Spinal cord (tissue), 10 donors: ENCODE measurements around the gene ZNF506. TPM values are rescaled to one million over a fixed set of nuclear protein-coding genes. Genes with fewer than 3 reads are reported as not detected.
A peak's percentile ranks its signal among the peaks of the same experiment; 100 is the strongest.
"Not testable (repeated sequence)": the region's sequence is repeated elsewhere in the genome, so short reads cannot be mapped to it uniquely, and the experiment has no call there.

Experiments used
- DNase-seq, 6 donors: peaks; one replicate each; pipeline versions ENCODE4 v3.0.0 to v3.0.0-alpha.2; 2013 to 2015; ENCODE audit warnings: low spot score in 6 of 6, low read depth in 4 of 6
- H3K27ac ChIP-seq: one replicate; pipeline ENCODE4 v1.5.1; 2013; ENCODE audit warnings: low read depth, low read length, control low read depth
- H3K27me3 ChIP-seq: one replicate; pipeline ENCODE4 v1.6.1; 2013; ENCODE audit warnings: low read length; ENCODE audit not compliant: control insufficient read depth, insufficient read depth
- H3K36me3 ChIP-seq: one replicate; pipeline ENCODE4 v1.6.1; 2013; ENCODE audit warnings: low read length; ENCODE audit not compliant: control insufficient read depth, insufficient read depth
- H3K4me1 ChIP-seq: one replicate; pipeline ENCODE4 v1.6.1; 2013; ENCODE audit warnings: low read length; ENCODE audit not compliant: control insufficient read depth, insufficient read depth
- H3K4me3 ChIP-seq: one replicate; pipeline ENCODE4 v1.5.1; 2013; ENCODE audit warnings: low read depth, low read length, control low read depth
- H3K9me3 ChIP-seq: one replicate; pipeline ENCODE4 v1.6.1; 2013; ENCODE audit warnings: low read length; ENCODE audit not compliant: control insufficient read depth, insufficient read depth
- WGBS: methylation state at CpG from one replicate; pipeline ENCODE4 v1.1.5; 2013; ENCODE audit warnings: missing lambda C conversion rate; ENCODE audit not compliant: insufficient coverage; 5-methylcytosine and 5-hydroxymethylcytosine counted together
- polyA plus RNA-seq, 2 donors: library from polyadenylated mRNA; unstranded; fragments of 120-200 nt; gene quantifications; one replicate each; pipeline ENCODE4 v1.2.1, GENCODE V29; 2013; ENCODE audit not compliant: insufficient read length in 2 of 2
- total RNA-seq, 2 donors: library from RNA; depleted of rRNA in 1 of 2; stranded (reverse); fragments of 120-200 nt in 1 of 2; fragments of >200 nt in 1 of 2; gene quantifications; one replicate each; pipeline versions ENCODE4 v1.2.3 to v1.2.4, GENCODE V29; 2013 to 2014
- donor health status: healthy.

ZNF506 gene
- total and polyA plus RNA-seq, 4 donors = 26.9 to 46.0 (median 30.1) TPM

GRCh38 chr19:19847781-19848180 lies 26.2 kb upstream of the ZNF506 start:
- 96% methylated on average over 9 of the region's 12 CpGs for WGBS

GRCh38 chr19:19835560-19836038 lies 14.0 kb upstream of the ZNF506 start:
- Histone ChIP-seq H3K9me3 (peaks cover 10% of the 10 kb centered on the region), H3K36me3 (no peaks in the 10 kb centered on the region), H3K4me3 (no peak overlapping the region), H3K4me1 (no peaks in the 10 kb centered on the region), H3K27me3 (no peaks in the 10 kb centered on the region), H3K27ac (no peak overlapping the region)
- no peak for DNase-seq

More at GRCh38 chr19:19847781-19848180, 26.2 kb upstream of the ZNF506 start:
- Histone ChIP-seq H3K4me3 (no peak overlapping the region), H3K36me3 (no peaks in the 10 kb centered on the region), H3K4me1 (no peaks in the 10 kb centered on the region), H3K27me3 (no peaks in the 10 kb centered on the region), H3K9me3 (peaks cover 1% of the 10 kb centered on the region), H3K27ac (no peak overlapping the region)
- DNase-seq = no peak

- DNase-seq = no peak
- no peak overlapping the region for H3K27ac ChIP-seq
- 100% methylated on average over 1 of the region's 11 CpGs for WGBS
Measured at GRCh38 chr19:19826875-19827274, 5.3 kb upstream of the ZNF506 start.

GRCh38 chr19:19823916-19824315 lies 2.4 kb upstream of the ZNF506 start:
- DNase-seq = no peak
- H3K27me3 ChIP-seq = no peaks in the 10 kb centered on the region
- WGBS = no CpG with 5 or more reads among the region's 2 CpGs

More at GRCh38 chr19:19826875-19827274, 5.3 kb upstream of the ZNF506 start:
- Histone ChIP-seq H3K27me3 (no peaks in the 10 kb centered on the region), H3K36me3 (no peaks in the 10 kb centered on the region), H3K9me3 (peaks cover 6% of the 10 kb centered on the region), H3K4me1 (peaks cover 4% of the 10 kb centered on the region), H3K4me3 (no peak overlapping the region)

GRCh38 chr19:19821976-19822375 lies 426 bp upstream of the ZNF506 start:
- Histone ChIP-seq H3K27ac (peak overlapping the region; percentile 97), H3K4me3 (peak overlapping the region; percentile 94), H3K4me1 (peaks cover 21% of the 10 kb centered on the region)
- H3K36me3 ChIP-seq, H3K9me3 ChIP-seq, H3K27me3 ChIP-seq: not testable (repeated sequence)
- 5% methylated on average over 9 of the region's 11 CpGs for WGBS
- DNase-seq = peak in 2 of 6 donors; percentile 0 to 9

More at GRCh38 chr19:19823916-19824315, 2.4 kb upstream of the ZNF506 start:
- H3K36me3 ChIP-seq = peaks cover under 1% of the 10 kb centered on the region
- peaks cover 2% of the 10 kb centered on the region for H3K9me3 ChIP-seq
- peaks cover 12% of the 10 kb centered on the region for H3K4me1 ChIP-seq
- H3K27ac ChIP-seq = no peak overlapping the region
- no peak overlapping the region for H3K4me3 ChIP-seq

- WGBS = 1% methylated on average over 16 of the region's 17 CpGs
- Histone ChIP-seq H3K4me3 (peak overlapping the region; percentile 94), H3K27me3 (no peaks in the 10 kb centered on the region), H3K9me3 (no peaks in the 10 kb centered on the region), H3K4me1 (peaks cover 26% of the 10 kb centered on the region), H3K27ac (peak overlapping the region; percentile 97), H3K36me3 (peaks cover 5% of the 10 kb centered on the region)
- DNase-seq = peak in 1 of 6 donors; percentile 3
Measured at GRCh38 chr19:19820774-19821320, 703 bp downstream of the ZNF506 start.

- Histone ChIP-seq H3K27ac (no peak overlapping the region), H3K9me3 (no peaks in the 10 kb centered on the region), H3K36me3 (peaks cover 12% of the 10 kb centered on the region), H3K4me3 (no peak overlapping the region), H3K4me1 (peaks cover 26% of the 10 kb centered on the region), H3K27me3 (no peaks in the 10 kb centered on the region)
- no CpG with 5 or more reads among the region's 3 CpGs for WGBS
- peak in 2 of 6 donors; percentile 3 to 23 for DNase-seq
Measured at GRCh38 chr19:19817357-19817756, 4.2 kb downstream of the ZNF506 start.

GRCh38 chr19:19816679-19817078 lies 4.9 kb downstream of the ZNF506 start:
- no peak overlapping the region for H3K27ac ChIP-seq
- peaks cover 12% of the 10 kb centered on the region for H3K36me3 ChIP-seq
- no peak for DNase-seq
- H3K27me3 ChIP-seq = no peaks in the 10 kb centered on the region
- H3K9me3 ChIP-seq = no peaks in the 10 kb centered on the region
- peaks cover 22% of the 10 kb centered on the region for H3K4me1 ChIP-seq
- WGBS = 96% methylated on average over 3 of the region's 9 CpGs
- H3K4me3 ChIP-seq = no peak overlapping the region

GRCh38 chr19:19811999-19812398 lies 9.6 kb downstream of the ZNF506 start:
- H3K27ac ChIP-seq, H3K4me3 ChIP-seq, H3K4me1 ChIP-seq, H3K36me3 ChIP-seq, H3K9me3 ChIP-seq, DNase-seq, H3K27me3 ChIP-seq: not testable (repeated sequence)
- 71% methylated on average over 1 of the region's 1 CpG for WGBS

GRCh38 chr19:19805480-19805879 lies 16.1 kb downstream of the ZNF506 start:
- no peak overlapping the region for H3K27ac ChIP-seq
- DNase-seq = no peak
- H3K36me3 ChIP-seq = peaks cover 18% of the 10 kb centered on the region
- no peaks in the 10 kb centered on the region for H3K4me1 ChIP-seq
- 100% methylated on average over 1 of the region's 1 CpG for WGBS
- no peaks in the 10 kb centered on the region for H3K9me3 ChIP-seq
- H3K27me3 ChIP-seq = no peaks in the 10 kb centered on the region
- no peak overlapping the region for H3K4me3 ChIP-seq
